Activated T-helper 1 cell treated with anti-CD3 and anti-CD28 coated beads, Interleukin-2, amount 50 U/mL, for 16 hours (primary cell): Measurements from ENCODE around the gene ANAPC2.

ENCODE experiments used
- DNase-seq, 2 donors: peaks; one replicate each; pipeline ENCODE4 v3.0.0-alpha.2; 2020; ENCODE audit warnings: low read depth in 1 of 2, low spot score in 1 of 2

ANAPC2 gene

DNA sequence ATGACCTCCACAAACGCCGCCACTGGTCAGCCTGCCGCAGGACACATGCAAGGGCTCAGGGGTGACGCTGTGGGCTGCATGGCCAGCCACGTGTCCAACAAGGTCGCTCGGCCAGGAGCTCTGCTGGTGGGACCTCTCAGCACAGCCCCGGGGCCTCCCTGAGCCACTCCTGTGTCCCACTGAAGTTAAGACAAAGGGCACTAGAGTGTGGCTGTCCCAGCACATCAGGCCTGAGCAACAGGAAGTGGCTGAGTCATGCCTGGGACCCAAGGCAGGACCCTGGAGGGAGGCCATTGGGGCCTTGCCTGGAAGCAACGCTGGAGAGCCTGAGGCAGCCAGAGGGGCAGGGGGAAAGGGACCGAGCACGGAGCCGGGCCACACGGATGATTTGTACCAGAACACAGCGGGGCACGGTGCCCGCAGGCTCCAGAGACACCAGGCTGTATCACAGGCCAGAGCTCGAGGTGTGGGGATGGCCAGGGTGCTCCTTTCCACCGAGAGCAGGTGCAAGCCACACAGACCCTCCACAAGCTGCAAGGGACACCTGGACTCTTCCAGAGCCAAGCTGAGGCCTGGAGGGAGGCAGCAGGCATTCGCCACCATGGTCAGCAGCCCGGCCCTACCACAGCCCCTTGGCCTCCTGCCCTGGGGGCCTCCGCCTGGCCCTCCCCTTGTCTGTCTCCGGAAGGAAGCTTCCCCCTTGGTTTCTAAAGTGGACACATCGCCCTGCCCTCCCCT, 10.0 kb downstream of the ANAPC2 start:
- DNase-seq: no peak

DNA sequence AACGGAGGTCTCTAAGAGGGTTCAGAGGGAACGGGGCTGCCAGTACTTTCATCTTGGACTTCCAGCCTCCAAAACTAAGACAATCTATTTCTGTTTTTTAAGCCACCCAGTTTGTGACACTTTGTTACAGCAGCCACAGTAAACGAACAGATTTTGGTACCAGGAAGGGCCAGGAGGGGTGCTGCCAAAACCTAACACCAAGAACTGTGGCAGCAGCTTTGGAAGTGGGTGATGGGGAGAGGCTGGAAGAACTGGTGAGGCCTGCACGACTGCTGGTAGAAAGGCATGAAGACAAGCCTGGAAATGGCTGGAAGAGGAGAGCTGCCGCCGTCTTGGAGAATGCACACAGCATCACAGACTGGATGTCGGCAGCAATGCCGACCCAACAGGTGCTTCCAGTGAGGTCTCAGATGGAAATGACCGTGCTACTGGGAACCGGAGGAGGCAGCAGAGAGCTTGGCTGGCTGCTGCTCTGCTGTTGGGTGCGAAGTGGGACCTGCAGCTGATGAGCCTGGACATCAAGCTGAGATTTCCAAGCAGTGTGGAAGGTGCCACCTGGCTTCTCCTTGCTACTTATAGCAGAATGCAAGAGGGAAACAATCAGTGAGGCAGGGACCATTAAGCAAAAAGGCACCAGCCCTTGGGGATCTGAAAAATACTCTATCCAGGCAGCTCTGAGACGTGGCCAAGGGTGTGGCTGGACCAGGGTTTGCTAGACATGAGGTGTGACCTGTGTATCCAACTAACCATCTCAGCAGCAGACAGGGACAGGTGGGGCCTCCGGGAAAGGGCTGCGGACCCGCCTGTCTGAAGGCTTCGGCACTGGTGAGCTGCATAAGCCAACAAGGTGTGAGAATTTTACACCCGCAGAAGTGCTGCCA, 11.8 kb downstream of the ANAPC2 start:
- no peak for DNase-seq

DNA sequence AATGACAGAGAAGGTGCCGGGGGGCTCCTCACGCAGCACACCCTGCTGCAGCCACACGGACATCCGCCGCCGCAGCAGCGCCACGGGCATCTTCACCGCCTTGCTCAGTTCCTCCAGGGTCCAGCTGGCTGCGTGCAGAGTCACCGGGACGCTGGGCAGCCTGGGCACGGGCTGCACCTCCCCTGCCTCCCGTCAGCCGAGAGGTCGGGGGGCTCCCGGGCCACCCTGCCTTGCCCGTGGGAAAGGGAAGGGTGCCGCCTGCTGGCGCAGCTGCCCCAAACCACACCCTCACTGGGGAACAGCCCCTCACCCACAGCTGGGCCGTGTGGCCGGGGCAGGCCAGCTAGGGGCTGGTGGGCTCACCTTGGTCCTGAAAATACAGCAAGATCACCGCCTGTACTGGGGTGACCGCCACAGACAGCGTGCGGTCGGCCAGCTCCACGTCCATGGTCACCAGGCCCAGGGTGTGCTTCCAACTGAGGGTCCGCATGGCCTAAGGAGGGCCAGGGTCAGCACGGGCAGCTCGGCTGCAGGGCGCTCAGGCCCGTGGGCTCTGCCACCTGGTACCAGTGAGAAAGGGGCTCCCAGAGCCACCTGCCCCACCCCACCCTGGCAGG, 12.9 kb downstream of the ANAPC2 start:
- DNase-seq: no peak

DNA sequence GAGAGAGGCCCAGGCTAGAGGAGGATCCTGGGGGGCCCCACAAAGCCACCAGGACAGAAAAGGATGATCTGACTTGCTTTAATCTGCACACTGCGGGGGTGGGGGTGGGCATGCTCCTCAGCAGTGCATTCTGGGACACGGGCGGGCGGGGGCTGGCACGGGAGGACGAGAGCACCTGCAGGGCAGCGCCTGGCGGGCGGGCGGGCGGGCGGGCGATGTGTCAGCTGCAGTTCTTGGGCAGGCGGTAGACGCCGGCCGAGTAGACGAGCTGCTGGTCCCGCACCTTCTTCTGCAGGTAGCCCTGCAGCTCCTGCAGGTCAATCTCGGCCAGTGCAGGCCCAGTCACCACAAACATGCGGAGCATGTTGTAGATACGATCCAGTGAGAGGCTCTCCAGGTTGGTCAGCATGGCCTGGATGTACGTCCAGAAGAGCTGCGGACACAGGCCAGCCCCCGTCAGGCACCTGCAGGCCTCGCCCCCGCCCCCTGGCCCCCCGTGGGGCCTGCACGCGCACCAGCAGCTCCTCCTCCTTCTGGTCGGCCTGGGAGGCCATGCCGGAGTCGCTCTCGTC, 13.6 kb downstream of the ANAPC2 start:
- no peak for DNase-seq

DNA sequence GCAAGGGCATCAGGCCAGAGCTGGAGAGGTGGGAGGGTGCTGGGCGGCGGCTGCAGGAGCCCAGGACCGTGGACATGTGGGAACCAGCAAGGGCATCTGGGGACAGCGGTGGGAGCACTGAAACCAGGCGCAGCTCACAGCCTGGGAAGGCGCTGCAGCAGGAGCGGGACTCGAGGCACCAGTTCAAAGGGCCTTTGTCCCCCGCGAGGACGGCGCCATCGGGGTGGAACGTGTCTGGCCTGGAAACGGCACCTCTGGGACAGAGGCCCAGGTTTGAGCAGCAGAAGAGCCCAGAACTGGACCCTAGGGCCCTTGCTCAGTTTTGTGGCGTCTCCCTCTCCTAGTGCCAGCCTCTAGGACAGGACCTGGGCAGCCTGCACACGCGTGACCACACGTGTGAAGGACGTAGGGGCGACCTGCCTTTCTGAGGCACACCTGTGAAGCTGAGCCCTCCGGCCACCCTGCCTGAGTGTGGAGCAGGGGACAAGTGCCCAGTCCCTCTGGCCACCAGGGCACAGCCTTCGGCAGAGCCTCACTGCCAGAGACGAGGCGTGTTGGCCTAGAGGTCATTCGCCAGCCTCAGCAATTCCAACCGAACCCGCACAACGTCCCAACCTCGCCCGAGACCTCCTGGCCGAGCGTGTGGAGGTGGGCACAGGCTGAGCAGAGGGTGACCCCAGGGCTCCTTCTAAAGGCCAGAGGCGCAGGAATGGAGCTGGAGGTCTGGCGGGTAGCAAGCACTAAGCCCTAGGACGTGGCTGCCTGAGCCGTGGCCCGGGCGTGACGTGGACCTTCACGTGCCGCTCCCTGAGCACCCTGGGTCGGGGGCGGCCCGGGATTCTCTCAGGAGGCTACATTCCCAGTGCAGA, 14.3 kb downstream of the ANAPC2 start:
- no peak for DNase-seq

DNA sequence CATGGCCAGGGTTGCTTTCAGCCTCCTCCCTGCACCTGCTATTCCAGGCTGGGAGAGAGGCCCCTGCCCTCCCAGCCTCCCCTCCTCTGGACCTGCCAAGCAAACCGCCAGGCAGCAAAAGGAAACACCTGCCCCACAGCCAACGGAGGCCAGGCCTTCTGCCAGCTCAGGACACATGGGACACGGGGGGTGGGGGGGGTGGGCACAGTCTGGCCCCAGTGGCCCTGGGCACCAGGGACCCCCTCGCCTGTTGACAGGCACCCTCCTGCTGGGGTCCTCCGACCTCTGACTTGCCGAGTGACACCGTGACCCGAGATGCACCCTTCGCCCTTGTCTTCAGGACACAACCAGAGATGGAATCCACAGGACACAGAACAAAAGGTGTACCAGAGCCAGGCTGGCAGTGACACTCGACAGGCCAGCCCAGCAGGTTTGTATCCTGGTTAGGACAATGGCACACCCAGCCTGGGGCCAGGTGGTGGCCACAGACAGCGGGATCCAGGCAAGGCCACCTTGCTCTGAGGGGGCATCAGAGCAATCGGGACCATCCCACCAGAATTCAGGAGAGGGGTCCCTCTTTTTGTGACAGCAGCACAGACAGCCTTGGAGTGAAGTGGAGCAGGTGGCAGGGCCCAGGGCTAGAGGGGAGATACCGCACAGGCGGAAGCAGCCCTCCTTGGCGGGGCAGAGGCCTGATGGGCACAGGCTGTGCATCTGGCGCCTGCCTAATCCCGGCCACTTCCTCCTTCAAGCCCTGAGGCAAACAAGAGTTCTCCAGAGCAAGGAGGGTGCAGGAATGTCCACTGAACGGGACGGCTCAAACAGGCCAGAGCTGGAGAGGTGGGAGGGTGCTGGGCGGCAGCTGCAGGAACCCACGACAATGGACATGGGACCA, 15.2 kb downstream of the ANAPC2 start:
- no peak for DNase-seq

DNA sequence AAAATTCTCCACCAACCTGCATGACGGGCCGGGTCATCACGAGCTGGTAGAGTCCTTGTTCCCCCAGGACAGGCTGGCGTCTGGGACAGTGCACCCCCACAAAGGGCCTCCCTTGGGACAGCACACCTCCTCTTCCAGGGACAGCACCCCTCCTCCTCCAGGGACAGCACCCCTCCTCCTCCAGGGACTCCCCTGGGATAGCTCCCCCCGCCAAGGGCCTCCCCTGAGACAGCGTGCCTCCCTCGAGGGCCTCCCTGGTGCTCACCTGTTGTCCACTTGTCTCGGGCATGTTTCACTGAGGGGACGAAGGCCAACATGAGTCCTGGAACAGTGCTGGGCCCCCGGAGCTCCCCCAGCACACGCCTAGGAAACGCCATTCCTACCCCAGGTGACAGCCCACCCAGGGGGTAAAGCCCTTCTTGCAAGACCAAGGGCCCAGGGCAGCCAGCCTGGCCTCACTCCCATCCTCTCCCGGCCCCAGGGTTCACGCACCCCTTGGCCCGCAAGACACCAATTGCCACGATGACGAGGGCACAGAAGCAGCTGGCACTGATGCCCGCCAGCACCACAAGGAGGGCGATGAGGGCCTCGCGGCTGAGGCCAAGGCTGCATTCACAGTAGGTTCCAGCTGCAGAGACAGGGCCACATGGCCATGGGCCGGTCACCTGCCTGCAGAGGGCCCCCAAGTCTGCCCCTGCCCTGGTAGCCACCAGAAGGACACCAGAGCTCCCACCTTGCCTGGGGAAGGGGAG, 17.0 kb downstream of the ANAPC2 start:
- no peak for DNase-seq

DNA sequence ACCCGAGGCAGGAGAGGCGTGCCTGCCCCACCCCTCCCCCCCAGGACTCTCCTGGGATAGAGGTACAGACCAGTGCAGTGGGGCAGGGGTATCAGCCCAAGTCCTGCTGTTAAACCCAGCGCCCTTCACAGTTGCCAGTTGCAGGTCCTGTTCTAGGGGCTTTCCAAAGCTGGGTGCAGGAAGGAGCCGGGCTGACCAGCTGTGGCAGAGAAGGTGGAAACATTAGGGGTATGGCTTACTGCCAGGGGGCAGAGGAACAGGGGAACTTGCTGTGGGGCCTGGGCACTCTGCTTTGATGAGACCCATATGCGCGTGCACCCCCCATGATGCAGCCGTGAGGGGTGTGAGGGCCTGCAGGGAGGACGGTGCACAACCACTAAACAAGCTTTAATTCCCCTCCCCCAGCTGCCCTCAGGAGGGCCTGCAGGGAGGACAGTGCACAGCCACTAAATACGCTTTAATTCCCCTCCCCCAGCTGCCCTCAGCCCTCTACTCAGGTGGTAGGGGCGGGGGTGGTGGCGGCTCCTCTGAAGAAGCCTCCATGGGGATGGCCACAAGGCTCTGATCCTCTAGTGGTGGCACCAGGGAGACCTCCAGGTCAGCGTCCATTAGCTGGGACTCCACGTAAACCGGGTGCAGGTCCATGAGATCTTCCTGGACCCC, 17.7 kb downstream of the ANAPC2 start:
- no peak for DNase-seq

DNA sequence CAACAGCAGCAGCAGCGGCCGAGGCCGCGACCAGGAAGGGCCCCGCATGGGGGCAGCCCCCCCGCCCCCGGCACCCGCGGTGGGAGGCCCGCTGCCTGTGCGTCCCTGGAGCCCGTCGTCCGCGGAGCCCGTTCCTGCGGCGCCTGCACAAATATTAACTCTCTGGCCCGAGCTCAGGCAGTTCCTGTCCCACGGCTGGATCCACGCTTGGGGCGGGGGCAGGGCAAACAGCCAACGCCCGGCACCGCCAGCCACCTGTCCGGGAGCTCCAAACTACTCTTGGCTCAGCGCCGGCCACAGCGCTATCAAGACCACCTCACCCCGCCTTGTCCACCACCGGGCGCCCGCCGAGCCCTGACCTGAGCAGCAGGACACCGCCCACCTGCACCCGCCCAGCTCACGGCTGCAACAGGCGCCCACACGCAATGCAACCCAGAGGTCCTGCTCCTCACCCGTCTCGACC, 18.4 kb downstream of the ANAPC2 start, which contains the start of gene LRRC26:
Gene LRRC26, minus strand, starts transcription at position 156 of the 463 bp plus-strand sequence. Its CDS starts 108 bp downstream, at position 48.
- DNase-seq: no peak

DNA sequence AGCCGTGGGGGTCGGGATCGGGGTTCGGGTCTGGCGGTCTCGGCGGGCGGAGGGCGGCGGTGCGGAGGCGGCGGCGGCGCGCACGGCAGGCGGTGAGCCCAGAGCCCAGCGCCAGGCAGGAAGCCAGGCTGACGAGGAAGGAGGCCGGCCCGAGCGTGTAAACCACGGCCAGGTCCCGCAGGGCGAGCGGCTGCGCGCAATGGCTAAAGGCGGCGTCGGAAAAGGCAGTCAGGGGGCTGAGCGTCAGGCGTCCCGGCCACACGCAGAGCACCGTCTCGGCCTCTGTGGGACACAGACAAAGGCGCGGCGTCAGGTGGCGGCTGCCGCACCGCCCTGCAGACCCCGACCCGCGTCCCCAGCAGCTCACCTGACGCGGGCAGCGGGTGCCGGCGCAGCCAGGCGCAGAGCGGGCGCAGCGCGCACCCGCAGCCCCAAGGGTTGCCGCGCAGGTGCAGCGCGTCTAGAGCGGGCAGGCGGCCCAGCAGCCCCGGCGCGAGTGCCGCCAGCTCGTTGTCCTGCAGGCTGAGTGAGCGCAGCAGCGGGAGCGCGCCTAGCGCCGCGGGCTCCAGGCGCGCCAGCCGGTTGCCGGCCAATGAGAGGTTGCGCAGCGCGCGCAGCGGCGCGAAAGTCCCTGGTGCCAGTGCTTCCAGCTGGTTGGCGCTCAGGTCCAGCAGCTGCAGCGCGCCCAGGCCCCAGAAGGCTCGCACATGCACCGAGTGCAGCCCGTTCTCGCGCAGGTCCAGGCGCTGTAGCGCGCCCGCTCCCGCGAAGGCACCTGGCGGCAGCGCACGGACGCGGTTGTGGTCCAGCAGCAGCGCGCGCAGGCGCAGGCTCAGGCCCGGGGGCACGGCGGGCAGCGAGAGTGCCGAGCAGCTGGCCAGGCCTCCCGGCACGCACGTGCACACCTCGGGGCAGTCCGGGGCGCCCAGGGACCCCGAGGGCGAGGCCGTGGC, 19.2 kb downstream of the ANAPC2 start:
- no peak for DNase-seq

DNA sequence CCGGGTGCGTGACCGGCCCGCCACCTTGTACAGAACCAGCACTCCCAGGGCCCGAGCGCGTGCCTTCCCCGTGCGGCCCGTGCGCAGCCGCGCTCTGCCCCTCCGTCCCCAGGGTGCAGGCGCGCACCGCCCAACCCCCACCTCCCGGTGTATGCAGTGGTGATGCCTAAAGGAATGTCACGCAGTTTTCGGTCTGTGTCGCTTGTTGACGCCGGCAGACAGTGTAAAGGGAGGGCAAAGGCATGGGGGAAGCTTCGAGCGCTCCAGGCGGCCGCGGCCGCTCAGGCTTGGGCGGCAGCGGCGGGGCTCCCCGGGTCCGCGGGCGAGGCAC, 19.8 kb downstream of the ANAPC2 start:
- DNase-seq: no peak

DNA sequence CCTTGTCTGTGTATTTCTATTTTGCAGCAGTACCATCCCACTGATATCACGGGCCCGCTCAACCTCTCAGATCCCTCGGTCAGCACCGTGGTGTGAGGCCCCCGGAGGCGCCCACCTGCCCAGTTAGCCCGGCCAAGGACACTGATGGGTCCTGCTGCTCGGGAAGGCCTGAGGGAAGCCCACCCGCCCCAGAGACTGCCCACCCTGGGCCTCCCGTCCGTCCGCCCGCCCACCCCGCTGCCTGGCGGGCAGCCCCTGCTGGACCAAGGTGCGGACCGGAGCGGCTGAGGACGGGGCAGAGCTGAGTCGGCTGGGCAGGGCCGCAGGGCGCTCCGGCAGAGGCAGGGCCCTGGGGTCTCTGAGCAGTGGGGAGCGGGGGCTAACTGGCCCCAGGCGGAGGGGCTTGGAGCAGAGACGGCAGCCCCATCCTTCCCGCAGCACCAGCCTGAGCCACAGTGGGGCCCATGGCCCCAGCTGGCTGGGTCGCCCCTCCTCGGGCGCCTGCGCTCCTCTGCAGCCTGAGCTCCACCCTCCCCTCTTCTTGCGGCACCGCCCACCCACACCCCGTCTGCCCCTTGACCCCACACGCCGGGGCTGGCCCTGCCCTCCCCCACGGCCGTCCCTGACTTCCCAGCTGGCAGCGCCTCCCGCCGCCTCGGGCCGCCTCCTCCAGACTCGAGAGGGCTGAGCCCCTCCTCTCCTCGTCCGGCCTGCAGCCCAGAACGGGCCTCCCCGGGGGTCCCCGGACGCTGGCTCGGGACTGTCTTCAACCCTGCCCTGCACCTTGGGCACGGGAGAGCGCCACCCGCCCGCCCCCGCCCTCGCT, 20.4 kb downstream of the ANAPC2 start:
- no peak for DNase-seq

DNA sequence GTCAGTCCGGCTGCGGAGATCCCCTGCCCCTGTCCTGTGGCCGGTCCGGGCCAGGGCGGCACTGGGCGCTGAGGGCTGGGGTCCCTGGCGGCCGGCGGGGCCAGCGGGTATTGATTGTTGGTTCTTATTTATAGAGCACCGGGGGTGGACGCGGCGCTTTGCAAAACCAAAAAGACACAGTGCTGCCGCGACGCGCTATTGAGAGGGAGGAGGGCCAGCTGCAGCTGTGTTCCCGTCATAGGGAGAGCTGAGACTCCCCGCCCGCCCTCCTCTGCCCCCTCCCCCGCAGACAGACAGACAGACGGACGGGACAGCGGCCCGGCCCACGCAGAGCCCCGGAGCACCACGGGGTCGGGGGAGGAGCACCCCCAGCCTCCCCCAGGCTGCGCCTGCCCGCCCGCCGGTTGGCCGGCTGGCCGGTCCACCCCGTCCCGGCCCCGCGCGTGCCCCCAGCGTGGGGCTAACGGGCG, 21.0 kb downstream of the ANAPC2 start:
- DNase-seq: no peak

DNA sequence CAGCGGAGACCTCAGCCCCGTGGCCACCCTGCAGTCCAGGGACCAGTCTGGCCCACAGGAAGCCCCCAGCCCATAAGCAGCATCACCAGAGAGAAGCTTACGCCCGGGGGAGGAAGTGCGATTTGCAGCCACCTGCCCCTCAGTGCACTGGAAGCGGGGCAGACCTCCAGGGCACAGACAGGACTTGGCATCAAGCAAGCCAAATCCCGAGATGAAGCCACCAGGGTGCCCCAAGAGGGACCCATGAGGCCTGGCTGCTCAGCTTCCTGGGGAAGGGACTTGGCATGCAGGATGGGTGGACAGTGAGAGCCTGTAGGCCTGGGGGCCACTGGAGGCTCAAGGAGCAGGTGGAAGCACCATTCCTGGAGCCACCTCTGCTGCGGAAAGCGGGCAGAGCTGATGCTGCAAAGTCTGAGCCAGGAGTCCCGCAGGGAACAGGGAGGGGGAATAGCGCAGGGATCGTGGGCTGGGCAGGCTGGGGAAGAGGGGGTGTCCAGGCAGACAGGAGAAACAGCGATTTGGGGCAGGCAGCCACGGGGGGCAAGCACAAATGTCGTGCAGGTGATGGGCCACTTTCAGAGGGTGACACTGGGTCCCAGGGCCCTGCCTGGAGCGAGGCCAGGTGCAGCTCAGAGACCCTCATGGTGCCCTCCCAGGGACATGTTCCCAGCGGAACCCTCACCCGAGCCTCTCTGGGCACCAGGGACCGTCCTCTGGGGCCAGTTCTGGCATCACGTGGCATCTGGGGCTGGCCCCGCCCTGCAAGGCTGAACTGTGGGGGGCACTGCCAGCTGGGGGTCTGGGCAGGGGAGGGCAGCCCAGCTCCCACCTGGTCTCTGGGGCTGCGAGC, 21.8 kb downstream of the ANAPC2 start:
- no peak for DNase-seq

DNA sequence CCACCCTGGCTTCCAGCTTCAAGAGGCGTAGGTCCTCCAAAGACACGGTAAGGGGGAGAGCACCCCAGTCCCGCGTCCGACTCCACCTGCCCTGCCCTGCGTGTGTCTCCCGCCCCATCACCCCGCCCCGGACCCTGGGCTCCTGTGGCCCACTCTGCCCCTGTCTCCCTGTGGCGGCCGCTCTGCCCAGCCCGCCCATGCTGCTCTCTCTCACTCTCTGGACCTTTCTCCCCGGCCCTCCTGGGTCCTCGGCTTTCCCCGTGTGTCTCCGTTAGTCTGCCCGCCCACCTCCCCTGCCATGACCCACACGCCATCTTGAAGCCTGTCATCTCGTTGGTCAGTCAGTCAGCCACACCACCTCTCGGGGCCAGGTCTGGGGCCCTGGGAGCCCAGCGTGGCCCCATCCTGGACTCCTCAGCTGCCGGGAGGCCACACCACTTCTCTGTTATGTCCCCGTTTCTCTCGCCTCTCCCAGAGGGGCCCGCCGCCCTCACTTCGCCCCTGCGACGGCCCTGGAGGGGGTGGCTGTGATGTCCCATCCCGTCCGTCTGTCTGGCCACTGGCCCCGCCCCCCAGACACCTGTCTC, 23.0 kb downstream of the ANAPC2 start:
- no peak for DNase-seq
